Measurements from ENCODE around the gene ZNF511. TPM values are rescaled to one million over a fixed set of nuclear protein-coding genes. Genes with fewer than 3 reads are reported as not detected.

The ZNF511 gene
- polyA plus RNA-seq, 1 donor from 2014 or later: 17.6 TPM

- no peak overlapping the region for H3K27ac ChIP-seq (ENCODE audit: low read length)
- no peak overlapping the region for H2AFZ ChIP-seq (ENCODE audit: low read depth, low read length)
- H3K9ac ChIP-seq (ENCODE audit: low read length): no peak overlapping the region
- H3K79me2 ChIP-seq (replicated peaks; ENCODE audit: insufficient read depth, low read length): no peaks in the 10 kb centered on the region
- H3K27me3 ChIP-seq (ENCODE audit: insufficient read depth, low read depth, low read length): peaks cover 10% of the 10 kb centered on the region
- no peaks in the 10 kb centered on the region for H3K36me3 ChIP-seq (ENCODE audit: insufficient read depth, low read length)
- no peak overlapping the region for H3K4me3 ChIP-seq (ENCODE audit: low read length)
- no peaks in the 10 kb centered on the region for H3K9me3 ChIP-seq (ENCODE audit: low read length)
- TF ChIP-seq EP300 (conservative IDR thresholded peaks at IDR 0.05; ENCODE audit: poor library complexity, severe bottlenecking): no peak
- H3K4me2 ChIP-seq (ENCODE audit: low read length): no peak overlapping the region
- H3F3A ChIP-seq (ENCODE audit: insufficient read depth, low read length, poor library complexity, severe bottlenecking): no peaks in the 10 kb centered on the region
- no peaks in the 10 kb centered on the region for H3K9me2 ChIP-seq (ENCODE audit: insufficient read depth, low read length)
- H4K20me1 ChIP-seq (ENCODE audit: insufficient read depth): no peaks in the 10 kb centered on the region
Observed at GRCh38 chr10:133276100-133276434, 32.6 kb upstream of the ZNF511 start.

DNA sequence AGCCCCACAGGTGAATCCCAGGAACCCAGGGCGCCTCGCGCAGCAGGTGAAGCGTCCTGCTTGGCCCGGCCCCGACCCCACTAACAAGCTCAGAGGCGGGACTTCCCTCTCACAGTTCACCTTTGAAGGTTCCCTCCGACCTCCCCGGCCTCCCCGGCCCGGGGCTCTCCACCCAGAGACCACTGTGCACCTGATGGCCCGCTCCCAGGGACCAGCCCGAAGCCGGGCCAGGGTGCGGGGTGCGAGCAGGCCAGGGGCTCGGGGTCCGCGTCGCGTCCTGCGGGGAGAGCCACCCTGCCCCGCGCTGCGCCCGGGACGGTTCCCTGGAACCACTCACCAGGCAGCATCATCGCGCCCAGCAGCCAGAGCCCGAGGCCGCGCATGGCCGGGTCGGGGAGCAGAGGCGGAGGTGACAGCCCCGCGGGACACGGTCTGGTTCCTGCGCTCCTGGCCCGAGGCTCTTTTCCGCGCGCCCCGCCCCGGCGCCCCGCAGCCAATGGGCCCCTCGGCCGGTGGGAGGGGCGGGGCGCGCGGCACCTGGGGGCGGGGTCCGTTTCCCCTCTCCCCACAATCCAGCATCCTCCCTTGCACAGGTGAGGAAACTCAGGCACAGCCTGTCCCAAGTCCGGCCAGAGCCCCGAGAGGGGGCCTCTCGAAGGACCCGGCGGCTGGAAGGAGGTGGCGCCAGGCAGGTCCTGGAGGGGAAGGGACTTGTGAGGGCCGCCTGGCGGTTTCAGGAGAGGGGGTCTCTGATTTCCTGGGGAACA is 32.1 kb upstream of the ZNF511 start, which contains the start of gene ADAM8:
Gene ADAM8, minus strand, starts transcription at position 434 of the 767 bp plus-strand sequence. Its CDS starts 51 bp downstream, at position 383.
- no peak within 1 kb of the TSS for H3K4me3 ChIP-seq (ENCODE audit: low read length)
- no peaks in the 10 kb centered on the region for H3F3A ChIP-seq (ENCODE audit: insufficient read depth, low read length, poor library complexity, severe bottlenecking)
- H3K9me3 ChIP-seq (ENCODE audit: low read length): no peaks in the 10 kb centered on the region
- no peak within 1 kb of the TSS for H3K9ac ChIP-seq (ENCODE audit: low read length)
- H3K27ac ChIP-seq (ENCODE audit: low read length): no peak within 1 kb of the TSS
- no peak within 1 kb of the TSS for H3K4me2 ChIP-seq (ENCODE audit: low read length)
- H3K27me3 ChIP-seq (ENCODE audit: insufficient read depth, low read depth, low read length): peaks cover 10% of the 10 kb centered on the region
- H3K79me2 ChIP-seq (replicated peaks; ENCODE audit: insufficient read depth, low read length): no peaks in the 10 kb centered on the region
- H4K20me1 ChIP-seq (ENCODE audit: insufficient read depth): no peaks in the 10 kb centered on the region
- H3K9me2 ChIP-seq (ENCODE audit: insufficient read depth, low read length): no peaks in the 10 kb centered on the region
- TF ChIP-seq SMC3 (conservative IDR thresholded peaks at IDR 0.05; ENCODE audit: poor library complexity): no peak
- TF ChIP-seq, protein P1, sequence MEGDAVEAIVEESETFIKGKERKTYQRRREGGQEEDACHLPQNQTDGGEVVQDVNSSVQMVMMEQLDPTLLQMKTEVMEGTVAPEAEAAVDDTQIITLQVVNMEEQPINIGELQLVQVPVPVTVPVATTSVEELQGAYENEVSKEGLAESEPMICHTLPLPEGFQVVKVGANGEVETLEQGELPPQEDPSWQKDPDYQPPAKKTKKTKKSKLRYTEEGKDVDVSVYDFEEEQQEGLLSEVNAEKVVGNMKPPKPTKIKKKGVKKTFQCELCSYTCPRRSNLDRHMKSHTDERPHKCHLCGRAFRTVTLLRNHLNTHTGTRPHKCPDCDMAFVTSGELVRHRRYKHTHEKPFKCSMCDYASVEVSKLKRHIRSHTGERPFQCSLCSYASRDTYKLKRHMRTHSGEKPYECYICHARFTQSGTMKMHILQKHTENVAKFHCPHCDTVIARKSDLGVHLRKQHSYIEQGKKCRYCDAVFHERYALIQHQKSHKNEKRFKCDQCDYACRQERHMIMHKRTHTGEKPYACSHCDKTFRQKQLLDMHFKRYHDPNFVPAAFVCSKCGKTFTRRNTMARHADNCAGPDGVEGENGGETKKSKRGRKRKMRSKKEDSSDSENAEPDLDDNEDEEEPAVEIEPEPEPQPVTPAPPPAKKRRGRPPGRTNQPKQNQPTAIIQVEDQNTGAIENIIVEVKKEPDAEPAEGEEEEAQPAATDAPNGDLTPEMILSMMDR (IDR thresholded peaks at IDR 0.05; ENCODE audit: poor library complexity, severe bottlenecking): no peak
- TF ChIP-seq EP300 (conservative IDR thresholded peaks at IDR 0.05; ENCODE audit: poor library complexity, severe bottlenecking): no peak
- no peak for TF ChIP-seq EZH2 (IDR thresholded peaks at IDR 0.05; ENCODE audit: borderline replicate concordance, insufficient read depth, low read length, poor library complexity, severe bottlenecking)
- TF ChIP-seq MXI1 (conservative IDR thresholded peaks at IDR 0.05; ENCODE audit: poor library complexity, severe bottlenecking): no peak
- TF ChIP-seq RAD21 (conservative IDR thresholded peaks at IDR 0.05): no peak
- TF ChIP-seq, protein P2, sequence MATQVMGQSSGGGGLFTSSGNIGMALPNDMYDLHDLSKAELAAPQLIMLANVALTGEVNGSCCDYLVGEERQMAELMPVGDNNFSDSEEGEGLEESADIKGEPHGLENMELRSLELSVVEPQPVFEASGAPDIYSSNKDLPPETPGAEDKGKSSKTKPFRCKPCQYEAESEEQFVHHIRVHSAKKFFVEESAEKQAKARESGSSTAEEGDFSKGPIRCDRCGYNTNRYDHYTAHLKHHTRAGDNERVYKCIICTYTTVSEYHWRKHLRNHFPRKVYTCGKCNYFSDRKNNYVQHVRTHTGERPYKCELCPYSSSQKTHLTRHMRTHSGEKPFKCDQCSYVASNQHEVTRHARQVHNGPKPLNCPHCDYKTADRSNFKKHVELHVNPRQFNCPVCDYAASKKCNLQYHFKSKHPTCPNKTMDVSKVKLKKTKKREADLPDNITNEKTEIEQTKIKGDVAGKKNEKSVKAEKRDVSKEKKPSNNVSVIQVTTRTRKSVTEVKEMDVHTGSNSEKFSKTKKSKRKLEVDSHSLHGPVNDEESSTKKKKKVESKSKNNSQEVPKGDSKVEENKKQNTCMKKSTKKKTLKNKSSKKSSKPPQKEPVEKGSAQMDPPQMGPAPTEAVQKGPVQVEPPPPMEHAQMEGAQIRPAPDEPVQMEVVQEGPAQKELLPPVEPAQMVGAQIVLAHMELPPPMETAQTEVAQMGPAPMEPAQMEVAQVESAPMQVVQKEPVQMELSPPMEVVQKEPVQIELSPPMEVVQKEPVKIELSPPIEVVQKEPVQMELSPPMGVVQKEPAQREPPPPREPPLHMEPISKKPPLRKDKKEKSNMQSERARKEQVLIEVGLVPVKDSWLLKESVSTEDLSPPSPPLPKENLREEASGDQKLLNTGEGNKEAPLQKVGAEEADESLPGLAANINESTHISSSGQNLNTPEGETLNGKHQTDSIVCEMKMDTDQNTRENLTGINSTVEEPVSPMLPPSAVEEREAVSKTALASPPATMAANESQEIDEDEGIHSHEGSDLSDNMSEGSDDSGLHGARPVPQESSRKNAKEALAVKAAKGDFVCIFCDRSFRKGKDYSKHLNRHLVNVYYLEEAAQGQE (IDR thresholded peaks at IDR 0.05; ENCODE audit: borderline replicate concordance): no peak
- no peak within 1 kb of the TSS for H2AFZ ChIP-seq (ENCODE audit: low read depth, low read length)
- H3K36me3 ChIP-seq (ENCODE audit: insufficient read depth, low read length): no peaks in the 10 kb centered on the region

All from neural cell (in vitro differentiated cells).